ENCODE data around the gene KDM3A. TPM values are rescaled to one million over a fixed set of nuclear protein-coding genes. Genes with fewer than 3 reads are reported as not detected.

KDM3A gene
- total RNA-seq, 2 experiments from 2014 or later: 50.0 to 54.0 TPM

- ChIA-PET POLR2A (no interaction called here), CTCF (interaction anchor here (0.6 kb wide), 1 partner anchor 51 kb away, joined by 3 read pairs; no protein-coding TSS in a partner anchor)
Measured at GRCh38 chr2:86507600-86507999, 66.4 kb downstream of the KDM3A start.

- ChIA-PET POLR2A (no interaction called here), CTCF (interaction anchor here (1.3 kb wide), 1 partner anchor 8 kb away, joined by 4 read pairs; no protein-coding TSS in a partner anchor)
Measured at GRCh38 chr2:86510436-86510933, 69.3 kb downstream of the KDM3A start.

- POLR2A ChIA-PET: no interaction called here
- CTCF ChIA-PET: no interaction called here
Measured at GRCh38 chr2:86512034-86512433, 70.9 kb downstream of the KDM3A start.

- ChIA-PET CTCF (no interaction called here), POLR2A (no interaction called here)
Measured at GRCh38 chr2:86512892-86513291, 71.7 kb downstream of the KDM3A start.

GRCh38 chr2:86513948-86514660 is 72.9 kb downstream of the KDM3A start:
- POLR2A ChIA-PET: no interaction called here
- CTCF ChIA-PET: interaction anchor here (0.6 kb wide), 1 partner anchor 278 kb away, joined by 3 read pairs; no protein-coding TSS in a partner anchor

GRCh38 chr2:86518481-86518880 is 77.3 kb downstream of the KDM3A start:
- POLR2A ChIA-PET: no interaction called here
- CTCF ChIA-PET: interaction anchor here (0.9 to 1.2 kb wide), 3 partner anchors 8 to 10 kb away, joined by 3 to 4 read pairs (median 3); no protein-coding TSS in a partner anchor

- ChIA-PET POLR2A (no interaction called here), CTCF (interaction anchor here (0.9 kb wide), 1 partner anchor 9 kb away, joined by 3 read pairs; no protein-coding TSS in a partner anchor)
Measured at GRCh38 chr2:86519349-86519748, 78.2 kb downstream of the KDM3A start.

GRCh38 chr2:86520153-86520552 is 79.0 kb downstream of the KDM3A start:
- CTCF ChIA-PET: no interaction called here
- POLR2A ChIA-PET: no interaction called here

- ChIA-PET CTCF (no interaction called here), POLR2A (no interaction called here)
Measured at GRCh38 chr2:86521922-86522321, 80.8 kb downstream of the KDM3A start.

- ChIA-PET POLR2A (no interaction called here), CTCF (no interaction called here)
Measured at GRCh38 chr2:86522711-86523110, 81.5 kb downstream of the KDM3A start.

GRCh38 chr2:86523491-86523890 is 82.3 kb downstream of the KDM3A start:
- POLR2A ChIA-PET: no interaction called here
- CTCF ChIA-PET: no interaction called here

GRCh38 chr2:86525421-86526340 is 84.5 kb downstream of the KDM3A start:
- CTCF ChIA-PET: no interaction called here
- POLR2A ChIA-PET: no interaction called here

- POLR2A ChIA-PET: no interaction called here
- CTCF ChIA-PET: no interaction called here
Measured at GRCh38 chr2:86533589-86533988, 92.4 kb downstream of the KDM3A start.

- ChIA-PET POLR2A (no interaction called here), CTCF (no interaction called here)
Measured at GRCh38 chr2:86541334-86541733, 100.2 kb downstream of the KDM3A start.

Other genes starting within 250 kb of the KDM3A start
- gene IMMT, start 245.9 kb upstream of the KDM3A start, total RNA-seq: 100 to 1,000 TPM; 153 TPM
- 10 to 100 TPM; 90.1 to 94.5 TPM for gene MRPL35, start 241.9 kb upstream of the KDM3A start, total RNA-seq
- gene REEP1, start 103.7 kb upstream of the KDM3A start, total RNA-seq: under 1 TPM; 0.23 to 0.25 TPM
- gene CHMP3, start 122.1 kb downstream of the KDM3A start, total RNA-seq: 10 to 100 TPM; 44.6 to 50.9 TPM
- gene RNF103, start 182.5 kb downstream of the KDM3A start, total RNA-seq: 10 to 100 TPM; 11.6 to 11.8 TPM

Measured in activated CD8-positive, alpha-beta memory T cell treated with anti-CD3 and anti-CD28 coated beads for 36 hours (primary cell).